HL-60/S4 treated with phorbol 12-myristate 13-acetate at 8.2 ng/mL for 4 days and 3 days (cell line): ENCODE measurements around the gene HECW1.

Source experiments
- in situ Hi-C: fragments of 300-500 bp; cut with MboI; formaldehyde crosslinking; loops from 2 replicates; pipeline ENCODE4 v1.15.0; 2022; ENCODE audit warnings: low sequenced_read_pairs

HECW1 gene

GRCh38 chr7:43300121-43300520 lies 187.7 kb downstream of the HECW1 start:
- in situ Hi-C loops, result no loop called here

- in situ Hi-C loops, result no loop called here
Observed at GRCh38 chr7:43302211-43302711, 189.8 kb downstream of the HECW1 start.

GRCh38 chr7:43302773-43303460 lies 190.5 kb downstream of the HECW1 start:
- in situ Hi-C loops, result no loop called here

- in situ Hi-C loops, result no loop called here
Observed at GRCh38 chr7:43303740-43304241, 191.3 kb downstream of the HECW1 start.

- in situ Hi-C loops, result no loop called here
Observed at GRCh38 chr7:43306404-43306803, 194.0 kb downstream of the HECW1 start.

- in situ Hi-C loops, result no loop called here
Observed at GRCh38 chr7:43307522-43307921, 195.1 kb downstream of the HECW1 start.

GRCh38 chr7:43308913-43309705 lies 196.7 kb downstream of the HECW1 start:
- in situ Hi-C loops, result no loop called here

- in situ Hi-C loops, result no loop called here
Observed at GRCh38 chr7:43309706-43310022, 197.2 kb downstream of the HECW1 start.

GRCh38 chr7:43311052-43311451 lies 198.6 kb downstream of the HECW1 start:
- in situ Hi-C loops, result no loop called here

- in situ Hi-C loops, result no loop called here
Observed at GRCh38 chr7:43311694-43312093, 199.2 kb downstream of the HECW1 start.

- in situ Hi-C loops, result no loop called here
Observed at GRCh38 chr7:43313628-43314378, 201.4 kb downstream of the HECW1 start.

- in situ Hi-C loops, result no loop called here
Observed at GRCh38 chr7:43314379-43315158, 202.1 kb downstream of the HECW1 start.

- in situ Hi-C loops, result no loop called here
Observed at GRCh38 chr7:43317075-43317474, 204.6 kb downstream of the HECW1 start.

GRCh38 chr7:43318188-43318770 lies 205.8 kb downstream of the HECW1 start:
- in situ Hi-C loops, result no loop called here

- in situ Hi-C loops, result no loop called here
Observed at GRCh38 chr7:43325595-43325994, 213.1 kb downstream of the HECW1 start.

- in situ Hi-C loops, result no loop called here
Observed at GRCh38 chr7:43328336-43328735, 215.9 kb downstream of the HECW1 start.

GRCh38 chr7:43328785-43329380 lies 216.4 kb downstream of the HECW1 start:
- in situ Hi-C loops, result no loop called here

GRCh38 chr7:43332193-43332796 lies 219.8 kb downstream of the HECW1 start:
- in situ Hi-C loops, result no loop called here

GRCh38 chr7:43337191-43337590 lies 224.7 kb downstream of the HECW1 start:
- in situ Hi-C loops, result no loop called here
